ENCODE measurements around the gene SLC37A4. TPM values are rescaled to one million over a fixed set of nuclear protein-coding genes. Genes with fewer than 3 reads are reported as not detected.

Gene SLC37A4
- total and polyA plus RNA-seq, 10 of the 15 experiments (the other 5 are each of a cell fraction or from before 2014, with no cell fraction given), result 11.6 to 29.7 (median 20.4) TPM

GRCh38 chr11:119026970-119027369, 3.7 kb downstream of the SLC37A4 start (continued):
- no peak for TF ChIP-seq BCL3 (IDR thresholded peaks at IDR 0.05; ENCODE audit: borderline replicate concordance, insufficient read depth, low read depth, low read length, poor library complexity, severe bottlenecking)
- no peak for TF ChIP-seq LARP7 (IDR thresholded peaks at IDR 0.05)

- TF ChIP-seq GATAD2B (conservative IDR thresholded peaks at IDR 0.05; ENCODE audit: low read depth) (no peak), POLR2A (IDR thresholded peaks at IDR 0.05; ENCODE audit: low read depth, low read length) (peak; percentile 22; the same call in 1 of the 2 replicates)
- ChIA-PET CTCF (no interaction called here), POLR2A (no interaction called here), SMC1A (ENCODE audit: uncharacterized antibody, unreplicated experiment) (no interaction called here), RAD21 (ENCODE audit: unreplicated experiment) (no interaction called here)
- H3K36me3 ChIP-seq (ENCODE audit: control insufficient read depth in 2 of 2, insufficient read depth in 2 of 2, low read length in 1 of 2), result peaks cover 5 to 9% of the 10 kb centered on the region in 2 experiments; a peak in 3 of 4 replicates
- FAIRE-seq (no peak), DNase-seq (ENCODE audit: low read depth, low spot score) (no peak), ATAC-seq (no peak)
- H3K9me3 ChIP-seq (replicated peaks; ENCODE audit: control insufficient read depth, insufficient read depth, low read length), result no peaks in the 10 kb centered on the region
- no peak overlapping the region for H3K27ac ChIP-seq (ENCODE audit: control insufficient read depth, insufficient read depth)
- peaks cover 14% of the 10 kb centered on the region for H3K4me1 ChIP-seq (ENCODE audit: control insufficient read depth, insufficient read depth, low read length)
- no peak overlapping the region for H3K4me3 ChIP-seq
- no peak overlapping the region for H3K4me2 ChIP-seq (ENCODE audit: control insufficient read depth, insufficient read depth)
- no peaks in the 10 kb centered on the region for H3K27me3 ChIP-seq (replicated peaks in 1 of 2; ENCODE audit: control insufficient read depth in 2 of 2, insufficient read depth in 2 of 2, low read length in 1 of 2)
- peaks cover 16% of the 10 kb centered on the region for H3K79me2 ChIP-seq (ENCODE audit: control insufficient read depth, insufficient read depth, low read length)
- no TSS peak for BruUV-seq (replicated peaks)
- H4K20me1 ChIP-seq (ENCODE audit: control insufficient read depth, insufficient read depth), result no peaks in the 10 kb centered on the region
- intact Hi-C loops (cut with micrococcal nuclease; ENCODE audit: unreplicated experiment), result no loop called here
- 97% methylated on average over 16 of the region's 16 CpGs for WGBS (ENCODE audit: insufficient coverage, insufficient replicate concordance, low lambda C conversion rate, missing lambda C conversion rate)
- H3K9ac ChIP-seq (ENCODE audit: control insufficient read depth, insufficient read depth, low read length), result no peak overlapping the region
- no peak overlapping the region for H2AFZ ChIP-seq (ENCODE audit: control insufficient read depth, low read depth, low read length)
- in situ Hi-C loops (cut with MboI), result no loop called here
Measured at GRCh38 chr11:119025978-119026766, 4.5 kb downstream of the SLC37A4 start.
